ENCODE results near the gene YKT6. TPM values are rescaled to one million over a fixed set of nuclear protein-coding genes. Genes with fewer than 3 reads are reported as not detected.

Gene YKT6
- polyA plus RNA-seq, 1 donor (not counting 4 experiments of a cell fraction or from before 2014, with no cell fraction given): 148 TPM

DNA sequence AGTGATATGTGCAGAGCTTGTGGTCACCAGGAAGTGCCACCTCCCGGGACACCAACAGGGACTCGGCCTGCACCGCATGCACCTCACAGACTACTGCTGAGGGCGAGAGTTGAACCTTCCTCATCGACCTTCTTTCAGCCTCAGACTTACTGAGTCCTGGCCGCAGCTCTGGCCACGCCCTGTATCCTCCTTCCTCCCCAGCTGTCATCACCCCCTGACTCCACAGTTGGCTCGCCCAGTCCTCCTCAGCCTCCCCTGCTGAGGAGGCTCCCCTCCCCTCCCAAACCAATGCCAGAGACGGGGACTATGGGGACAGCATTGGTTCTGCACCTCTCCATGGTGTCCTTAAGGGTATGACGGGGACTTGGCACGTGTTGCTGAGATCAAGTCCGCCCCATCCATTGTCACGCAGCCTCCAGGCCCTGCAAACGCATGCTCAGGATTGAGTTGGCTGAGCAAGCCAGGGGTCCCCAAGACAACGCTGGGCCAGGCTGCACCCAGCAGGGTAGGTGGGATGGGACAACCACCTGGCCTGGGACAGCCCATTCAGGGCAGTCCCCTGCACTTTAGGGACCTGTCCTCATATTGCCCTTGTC is 49.0 kb downstream of the YKT6 start:
- no peak overlapping the region for H3K4me3 ChIP-seq (ENCODE audit: control insufficient read depth in 2 of 3, extremely low read depth in 1 of 3, insufficient read depth in 2 of 3, low read depth in 1 of 3, low read length in 3 of 3)
- H3K4me1 ChIP-seq (ENCODE audit: control insufficient read depth, extremely low read depth, insufficient read depth, low read length): no peaks in the 10 kb centered on the region
- H3K79me2 ChIP-seq (ENCODE audit: control insufficient read depth, insufficient read depth, low read length): no peaks in the 10 kb centered on the region
- no peak overlapping the region for H2AFZ ChIP-seq (ENCODE audit: control insufficient read depth, low read length)
- DNase-seq (ENCODE audit: low read depth, low spot score) (no peak), FAIRE-seq (no peak)
- no peak overlapping the region for H3K27ac ChIP-seq (ENCODE audit: control insufficient read depth, insufficient read depth, low read length)
- H3K4me2 ChIP-seq (ENCODE audit: control insufficient read depth, extremely low read depth, insufficient read depth, low read depth, low read length): no peak overlapping the region
- H3K27me3 ChIP-seq (ENCODE audit: control insufficient read depth, extremely low read depth, insufficient read depth, low read length): no peaks in the 10 kb centered on the region
- no peaks in the 10 kb centered on the region for H3K36me3 ChIP-seq (ENCODE audit: control insufficient read depth in 2 of 2, extremely low read depth in 1 of 2, insufficient read depth in 2 of 2, low read length in 2 of 2)
- no peaks in the 10 kb centered on the region for H4K20me1 ChIP-seq (ENCODE audit: control insufficient read depth, extremely low read depth, insufficient read depth, low read length)
- H3K9me3 ChIP-seq (ENCODE audit: control insufficient read depth, low read depth, low read length): no peaks in the 10 kb centered on the region
- H3K9ac ChIP-seq (ENCODE audit: control insufficient read depth, extremely low read depth, insufficient read depth, low read length): no peak overlapping the region
- dilution Hi-C loops (cut with MboI; ENCODE audit: extremely low pct_ligation_motif_present, low sequenced_read_pairs): no loop called here
- TF ChIP-seq, protein P1, sequence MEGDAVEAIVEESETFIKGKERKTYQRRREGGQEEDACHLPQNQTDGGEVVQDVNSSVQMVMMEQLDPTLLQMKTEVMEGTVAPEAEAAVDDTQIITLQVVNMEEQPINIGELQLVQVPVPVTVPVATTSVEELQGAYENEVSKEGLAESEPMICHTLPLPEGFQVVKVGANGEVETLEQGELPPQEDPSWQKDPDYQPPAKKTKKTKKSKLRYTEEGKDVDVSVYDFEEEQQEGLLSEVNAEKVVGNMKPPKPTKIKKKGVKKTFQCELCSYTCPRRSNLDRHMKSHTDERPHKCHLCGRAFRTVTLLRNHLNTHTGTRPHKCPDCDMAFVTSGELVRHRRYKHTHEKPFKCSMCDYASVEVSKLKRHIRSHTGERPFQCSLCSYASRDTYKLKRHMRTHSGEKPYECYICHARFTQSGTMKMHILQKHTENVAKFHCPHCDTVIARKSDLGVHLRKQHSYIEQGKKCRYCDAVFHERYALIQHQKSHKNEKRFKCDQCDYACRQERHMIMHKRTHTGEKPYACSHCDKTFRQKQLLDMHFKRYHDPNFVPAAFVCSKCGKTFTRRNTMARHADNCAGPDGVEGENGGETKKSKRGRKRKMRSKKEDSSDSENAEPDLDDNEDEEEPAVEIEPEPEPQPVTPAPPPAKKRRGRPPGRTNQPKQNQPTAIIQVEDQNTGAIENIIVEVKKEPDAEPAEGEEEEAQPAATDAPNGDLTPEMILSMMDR (optimal IDR thresholded peaks at IDR 0.05 in 1 of 3, IDR thresholded peaks at IDR 0.05 in 1 of 3, conservative IDR thresholded peaks at IDR 0.05 in 1 of 3; ENCODE audit: extremely low read depth in 1 of 3, insufficient read depth in 2 of 3, low read length in 3 of 3): no peak
- TF ChIP-seq EZH2 (IDR thresholded peaks at IDR 0.05; ENCODE audit: low read length): no peak
- peaks cover 2% of the 10 kb centered on the region for H3K9me1 ChIP-seq (ENCODE audit: control insufficient read depth, extremely low read depth, insufficient read depth, low read length)

GRCh38 chr7:44251269-44251668 is 50.5 kb downstream of the YKT6 start:
- Histone ChIP-seq H3K4me3 (ENCODE audit: control insufficient read depth in 2 of 3, extremely low read depth in 1 of 3, insufficient read depth in 2 of 3, low read depth in 1 of 3, low read length in 3 of 3) (no peak overlapping the region), H3K9me1 (ENCODE audit: control insufficient read depth, extremely low read depth, insufficient read depth, low read length) (peaks cover 2% of the 10 kb centered on the region), H3K36me3 (ENCODE audit: control insufficient read depth in 2 of 2, extremely low read depth in 1 of 2, insufficient read depth in 2 of 2, low read length in 2 of 2) (no peaks in the 10 kb centered on the region), H3K27me3 (ENCODE audit: control insufficient read depth, extremely low read depth, insufficient read depth, low read length) (no peaks in the 10 kb centered on the region), H3K4me1 (ENCODE audit: control insufficient read depth, extremely low read depth, insufficient read depth, low read length) (no peaks in the 10 kb centered on the region), H4K20me1 (ENCODE audit: control insufficient read depth, extremely low read depth, insufficient read depth, low read length) (no peaks in the 10 kb centered on the region), H3K27ac (ENCODE audit: control insufficient read depth, insufficient read depth, low read length) (no peak overlapping the region), H3K79me2 (ENCODE audit: control insufficient read depth, insufficient read depth, low read length) (no peaks in the 10 kb centered on the region), H2AFZ (ENCODE audit: control insufficient read depth, low read length) (no peak overlapping the region), H3K4me2 (ENCODE audit: control insufficient read depth, extremely low read depth, insufficient read depth, low read depth, low read length) (no peak overlapping the region), H3K9me3 (ENCODE audit: control insufficient read depth, low read depth, low read length) (no peaks in the 10 kb centered on the region), H3K9ac (ENCODE audit: control insufficient read depth, extremely low read depth, insufficient read depth, low read length) (no peak overlapping the region)
- FAIRE-seq (no peak), DNase-seq (ENCODE audit: low read depth, low spot score) (no peak)
- TF ChIP-seq, protein P1 (optimal IDR thresholded peaks at IDR 0.05 in 1 of 3, IDR thresholded peaks at IDR 0.05 in 1 of 3, conservative IDR thresholded peaks at IDR 0.05 in 1 of 3; ENCODE audit: extremely low read depth in 1 of 3, insufficient read depth in 2 of 3, low read length in 3 of 3): no peak
- TF ChIP-seq EZH2 (IDR thresholded peaks at IDR 0.05; ENCODE audit: low read length): no peak
- dilution Hi-C loops (cut with MboI; ENCODE audit: extremely low pct_ligation_motif_present, low sequenced_read_pairs): no loop called here

Measured in keratinocyte (primary cell).